SK-N-SH (cell line): ENCODE results near the gene ABHD6.

Source experiments
- CTCF ChIP-seq: fragments of 200-600 bp; sonication (generic); IDR thresholded peaks from 2 replicates; pipeline ENCODE4 v1.6.1; 2017; ENCODE audit warnings: antibody characterized with exemption, mild to moderate bottlenecking, moderate library complexity
- EP300 ChIP-seq, 2 experiments: IDR thresholded peaks; 2 replicates each; pipeline versions ENCODE4 v1.4.0 to v1.6.1; 2012; ENCODE audit warnings: borderline replicate concordance in 1 of 2, low read depth in 1 of 2, low read length in 1 of 2
- FOXM1 ChIP-seq: IDR thresholded peaks from 2 replicates; pipeline ENCODE4 v1.4.0; 2012; ENCODE audit warnings: low read depth, mild to moderate bottlenecking
- GATA2 ChIP-seq: sonication (generic); formaldehyde crosslinking; IDR thresholded peaks from 2 replicates; pipeline ENCODE4 v1.5.0; 2020; ENCODE audit warnings: mild to moderate bottlenecking, missing genetic modification reagents
- JUND ChIP-seq: IDR thresholded peaks from 2 replicates; pipeline ENCODE4 v1.4.0; 2012
- NRF1 ChIP-seq: IDR thresholded peaks from 2 replicates; pipeline ENCODE4 v1.6.1; 2012; ENCODE audit warnings: low read depth, mild to moderate bottlenecking, low read length
- POLR2AphosphoS5 ChIP-seq: IDR thresholded peaks from 2 replicates; pipeline ENCODE4 v1.6.1; 2012; ENCODE audit warnings: low read depth, low read length
- RFX5 ChIP-seq: IDR thresholded peaks from 2 replicates; pipeline ENCODE4 v1.6.1; 2012; ENCODE audit warnings: mild to moderate bottlenecking, improper control_type of control experiment, low read length
- TEAD4 ChIP-seq: IDR thresholded peaks from 2 replicates; pipeline ENCODE4 v1.4.0; 2012; ENCODE audit warnings: mild to moderate bottlenecking, borderline replicate concordance; ENCODE audit not compliant: insufficient read depth
- USF1 ChIP-seq: IDR thresholded peaks from 2 replicates; pipeline ENCODE4 v1.4.0; 2012; ENCODE audit warnings: low read depth, borderline replicate concordance
- USF2 ChIP-seq: fragments of 150-350 bp; IDR thresholded peaks from 2 replicates; pipeline ENCODE4 v1.6.1; 2017; ENCODE audit warnings: antibody characterized with exemption, low read length, low read depth, borderline replicate concordance
- YY1 ChIP-seq: IDR thresholded peaks from 2 replicates; pipeline ENCODE4 v1.4.0; 2012; ENCODE audit warnings: low read depth, mild to moderate bottlenecking

- TF ChIP-seq NRF1 (no peak), CTCF (no peak), RFX5 (no peak), TEAD4 (no peak), USF1 (no peak), YY1 (no peak), JUND (no peak), GATA2 (no peak), POLR2AphosphoS5 (no peak), USF2 (no peak), FOXM1 (no peak), EP300 (IDR thresholded peaks at IDR 0.05; ENCODE audit: borderline replicate concordance in 1 of 2, low read depth in 1 of 2, low read length in 1 of 2) (no peak)
Measured at GRCh38 chr3:58192069-58192468, 45.5 kb upstream of the ABHD6 start.
